HG03354 (cell line): ENCODE data around the gene KLHL22.
"Not testable (repeated sequence)": the region's sequence is repeated elsewhere in the genome, so short reads cannot be mapped to it uniquely, and the experiment has no call there.

Source experiments
- ATAC-seq: cut with Tn5 transposase; IDR thresholded peaks from one replicate; pipeline ENCODE4 v1.9.1; 2021; ENCODE audit warnings: mild to moderate bottlenecking; ENCODE audit not compliant: unreplicated experiment, poor library complexity, severe bottlenecking

The KLHL22 gene

DNA sequence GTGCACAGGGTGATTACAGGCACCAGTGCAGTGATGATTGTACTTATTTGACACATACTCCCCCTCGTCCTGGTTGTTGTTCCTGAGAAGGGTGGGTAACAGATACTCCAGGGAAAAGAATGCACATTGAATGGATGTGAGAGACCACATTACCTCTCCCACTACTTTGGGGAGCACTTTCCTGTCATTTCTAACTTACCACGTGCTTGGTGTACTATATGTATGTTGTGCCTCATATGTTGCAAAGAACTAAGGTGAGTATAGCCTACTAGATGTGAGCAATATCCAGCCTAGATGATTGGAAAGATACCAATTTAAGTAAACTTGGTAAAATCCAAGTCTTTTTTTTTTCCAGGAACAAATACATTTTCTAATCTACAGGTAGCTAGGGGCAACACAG, 43.7 kb downstream of the KLHL22 start:
- ATAC-seq: no peak

- ATAC-seq: not testable (repeated sequence)
Observed at GRCh38 chr22:20451129-20451778, 44.3 kb downstream of the KLHL22 start.

DNA sequence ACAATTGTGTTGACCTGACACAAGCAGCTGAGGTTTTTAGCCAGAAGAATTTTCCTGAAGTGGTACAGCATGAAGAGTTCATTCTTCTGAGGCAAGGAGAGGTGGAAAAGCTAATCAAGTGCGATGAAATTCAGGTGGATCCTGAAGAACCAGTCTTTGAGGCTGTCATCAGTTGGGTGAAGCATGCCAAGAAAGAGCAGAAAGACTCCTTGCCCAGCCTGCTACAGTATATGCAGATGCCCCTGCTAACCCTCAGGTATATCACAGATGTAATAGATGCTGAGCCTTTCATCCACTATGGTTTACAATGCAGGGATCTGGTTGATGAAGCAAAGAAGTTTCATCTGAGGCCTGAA, 45.1 kb downstream of the KLHL22 start:
- ATAC-seq: no peak

DNA sequence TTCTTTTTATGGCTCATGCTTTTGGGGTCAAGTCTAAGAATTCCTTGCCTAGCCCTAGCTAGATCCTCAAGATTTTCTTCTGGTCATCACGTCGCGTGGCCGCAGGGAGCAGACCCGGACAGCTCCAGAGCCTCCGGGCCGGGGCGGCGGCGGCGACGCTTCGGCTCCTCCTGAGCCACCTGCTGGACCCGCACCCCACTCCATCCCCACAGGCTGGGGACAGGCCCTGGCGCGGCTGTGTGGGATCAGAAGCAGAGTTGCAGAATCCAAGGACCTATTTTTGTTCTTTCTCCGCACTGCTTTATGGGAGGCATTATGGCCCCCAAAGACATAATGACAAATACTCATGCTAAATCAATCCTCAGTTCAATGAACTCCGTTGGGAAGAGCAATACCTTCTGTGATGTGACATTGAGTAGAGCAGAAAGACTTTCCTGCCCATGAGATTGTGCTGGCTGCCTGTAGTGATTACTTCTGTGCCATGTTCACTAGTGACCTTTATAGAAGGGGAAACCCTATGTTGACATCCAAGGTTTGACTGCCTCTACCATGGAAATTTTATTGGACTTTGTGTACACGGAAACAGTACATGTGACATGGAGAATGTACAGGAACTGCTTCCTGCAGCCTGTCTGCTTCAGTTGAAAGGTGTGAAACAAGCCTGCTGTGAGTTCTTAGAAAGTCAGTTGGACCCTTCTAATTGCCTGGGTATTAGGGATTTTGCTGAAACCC, 45.6 kb downstream of the KLHL22 start:
- ATAC-seq: no peak

DNA sequence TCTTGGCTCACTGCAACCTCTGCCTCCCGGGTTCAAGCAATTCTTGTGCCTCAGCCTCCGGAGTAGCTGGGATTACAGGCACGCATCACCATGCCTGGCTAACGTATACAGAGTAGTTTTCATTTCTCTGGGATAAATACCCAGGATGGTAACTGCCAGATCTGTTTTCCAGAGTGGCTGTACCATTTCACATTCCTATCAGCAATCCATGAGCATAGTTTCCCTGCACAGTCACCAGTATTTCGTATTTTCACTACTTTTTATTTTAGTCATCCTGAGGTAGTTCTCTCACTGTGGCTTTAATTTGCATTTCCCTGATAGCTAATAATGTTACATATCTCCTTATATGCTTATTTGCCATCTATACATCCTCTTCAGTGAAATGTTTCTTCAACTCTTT, 47.0 kb downstream of the KLHL22 start:
- no peak for ATAC-seq

DNA sequence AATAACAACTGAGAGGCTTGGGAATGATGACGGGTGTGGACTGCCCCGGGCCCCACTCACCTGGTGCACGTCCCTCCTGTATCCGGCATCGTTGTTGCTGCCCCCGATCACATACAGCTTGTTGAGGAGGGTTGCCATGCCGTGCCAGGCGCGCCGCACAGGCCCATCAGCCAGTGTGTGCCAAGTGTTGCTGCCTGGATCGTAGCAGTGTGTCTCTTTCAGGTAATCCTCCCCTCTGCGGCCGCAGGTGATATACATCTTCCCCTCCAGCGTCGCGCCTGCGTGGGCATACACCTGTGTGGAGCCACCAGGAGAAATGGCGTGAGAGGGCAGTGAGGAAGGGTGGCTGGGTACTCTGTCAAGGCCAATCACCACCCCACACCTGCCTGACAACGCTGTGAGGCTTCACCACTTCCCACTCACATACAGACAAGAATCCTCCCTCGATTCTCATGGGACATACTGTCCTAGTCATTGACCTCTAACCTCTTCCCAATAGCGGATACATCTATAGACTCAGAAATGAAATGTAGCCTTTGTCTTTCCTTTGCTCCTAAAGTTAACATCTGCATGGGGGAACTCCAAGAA, 49.1 kb downstream of the KLHL22 start:
- no peak for ATAC-seq

DNA sequence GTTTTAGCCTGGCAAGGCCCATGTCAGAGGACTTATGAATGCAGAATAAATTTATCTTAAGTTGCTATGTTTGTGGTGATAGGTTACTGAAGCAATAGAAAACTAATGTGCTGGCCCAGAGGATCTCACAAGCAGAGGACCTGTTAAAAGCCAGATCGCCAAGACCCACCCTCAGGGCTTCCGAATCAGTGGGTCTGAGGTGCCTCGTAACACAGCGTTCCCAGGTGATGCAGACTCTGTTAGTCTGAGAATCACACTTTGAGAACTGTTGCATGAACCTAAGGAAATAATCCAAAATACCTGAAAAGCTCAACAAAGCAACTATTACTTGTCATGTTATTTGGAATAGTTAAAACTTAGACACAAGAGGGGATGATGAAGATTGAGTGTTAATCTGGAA, 51.3 kb downstream of the KLHL22 start:
- ATAC-seq: no peak

DNA sequence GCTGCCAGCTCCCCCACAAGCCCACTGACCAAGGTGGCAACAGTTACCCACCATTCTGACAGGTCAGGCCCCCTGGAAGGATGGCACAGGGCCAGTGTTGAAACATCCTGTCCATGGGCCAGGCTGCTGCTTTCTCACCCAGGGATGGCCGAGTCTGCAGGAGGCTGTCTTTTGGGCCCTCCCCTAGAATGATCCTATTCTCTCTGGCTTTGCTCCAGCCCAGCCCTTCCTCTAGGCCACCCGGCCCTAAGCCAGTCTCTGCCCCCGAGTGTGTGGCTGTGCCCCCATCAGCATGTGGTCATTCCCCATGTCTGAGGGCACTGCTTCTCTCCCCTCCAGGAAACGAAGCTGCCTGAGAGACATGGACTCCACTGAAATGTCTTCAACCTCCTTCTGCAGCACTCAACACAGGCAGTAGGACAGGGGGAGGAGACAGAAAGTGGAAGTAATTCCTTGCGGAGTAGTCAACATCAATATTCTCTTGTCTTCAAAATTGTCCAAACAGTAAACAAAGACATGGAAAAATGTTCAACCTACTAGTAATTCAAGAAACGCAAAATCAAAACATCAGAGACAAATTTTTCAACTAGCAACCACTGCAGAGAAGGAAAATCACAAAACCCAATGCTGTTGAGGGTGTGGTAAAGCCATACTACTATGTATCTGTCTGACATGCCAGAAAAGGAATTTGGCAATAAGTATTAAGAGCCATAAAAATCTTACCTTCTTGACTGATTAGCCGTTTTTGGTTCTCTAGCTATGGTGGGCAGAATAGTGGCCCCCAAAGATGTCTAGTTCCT, 52.9 kb downstream of the KLHL22 start:
- no peak for ATAC-seq

DNA sequence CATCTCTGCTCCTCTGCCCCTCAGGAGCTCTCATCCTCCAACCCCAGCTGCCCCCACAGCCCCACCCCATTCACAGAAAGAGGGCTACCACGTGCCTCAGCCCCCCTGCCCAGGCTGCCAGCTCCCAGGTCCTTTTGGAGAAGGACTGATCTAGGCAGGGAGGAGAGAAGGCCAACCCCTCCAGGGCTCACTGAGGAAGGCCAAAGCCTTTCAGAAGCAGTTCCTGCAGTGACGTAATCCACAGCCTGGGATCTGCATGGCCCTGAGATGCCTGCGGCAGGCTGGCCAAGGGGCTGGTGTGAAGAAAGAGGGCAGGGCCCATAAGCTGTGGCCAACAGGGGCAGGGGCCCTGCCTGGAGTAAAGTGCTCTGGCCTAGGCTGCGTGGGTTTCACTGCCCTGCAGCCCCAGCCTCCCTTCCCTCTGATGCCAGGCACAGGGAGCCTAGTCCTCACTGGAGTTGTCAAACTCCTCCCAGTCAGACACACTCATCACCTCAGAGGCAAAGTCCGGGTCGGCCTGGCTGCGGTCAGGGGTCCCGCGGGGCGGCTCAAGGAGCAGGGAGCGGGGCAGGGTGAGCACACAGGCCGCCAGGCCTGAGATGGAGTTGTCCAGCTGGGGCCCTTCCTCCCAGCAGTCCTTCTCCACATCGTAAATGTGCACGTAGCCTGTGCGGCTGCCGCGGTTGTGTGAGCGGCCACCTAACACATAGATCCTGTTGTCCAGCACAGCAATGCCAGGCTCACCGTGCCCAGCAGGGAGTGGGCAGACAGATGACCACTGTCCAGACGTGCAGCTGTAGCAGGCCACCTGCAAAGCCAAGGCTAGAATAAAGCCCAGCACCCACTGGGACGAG, 53.7 kb downstream of the KLHL22 start:
- no peak for ATAC-seq

DNA sequence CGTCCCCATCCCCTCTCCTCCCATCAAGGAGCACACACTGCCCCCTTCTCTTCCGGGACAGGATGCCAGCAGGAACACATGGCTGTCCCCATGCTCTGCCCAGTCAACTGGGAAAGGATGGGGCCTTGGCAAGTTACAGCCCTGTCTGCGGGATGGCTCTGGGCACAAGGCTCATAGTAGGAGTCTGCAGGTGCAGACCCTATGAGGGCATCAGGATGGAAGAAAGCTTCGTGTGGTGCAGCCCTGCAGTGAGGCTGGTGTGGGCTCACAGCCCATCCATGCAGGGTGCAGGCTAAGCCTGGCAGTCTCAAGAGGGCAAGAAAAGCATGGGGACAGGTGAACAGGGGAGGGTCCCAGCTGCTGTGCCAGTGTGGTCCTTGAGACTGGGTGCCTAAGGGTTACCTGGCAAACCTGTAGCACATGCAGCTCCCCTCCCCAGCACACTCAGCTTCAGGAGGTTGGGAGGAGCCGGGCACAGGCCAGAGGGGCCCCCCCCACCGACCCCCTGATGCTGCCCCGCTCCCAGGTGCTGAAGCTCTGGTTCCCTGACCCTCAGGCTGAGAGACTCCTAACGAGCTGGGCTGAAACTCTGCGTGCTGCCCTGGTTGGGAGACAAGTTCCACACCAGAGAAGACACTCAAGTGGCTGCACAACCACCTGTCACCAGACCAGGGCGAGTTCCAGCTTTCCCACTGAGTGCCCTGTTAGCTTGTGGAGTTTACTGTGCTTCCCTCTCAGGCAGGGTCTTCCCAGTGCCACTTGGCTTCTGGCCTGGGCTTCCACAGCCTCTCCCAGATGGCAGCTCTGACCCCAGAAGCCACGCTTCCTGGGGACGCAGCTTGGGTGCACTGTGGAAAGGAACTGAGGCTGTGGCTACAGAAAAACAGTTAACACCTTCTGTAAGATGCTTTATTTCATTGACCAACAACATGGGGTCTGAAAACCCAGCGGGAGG, 54.7 kb downstream of the KLHL22 start:
- ATAC-seq: no peak

DNA sequence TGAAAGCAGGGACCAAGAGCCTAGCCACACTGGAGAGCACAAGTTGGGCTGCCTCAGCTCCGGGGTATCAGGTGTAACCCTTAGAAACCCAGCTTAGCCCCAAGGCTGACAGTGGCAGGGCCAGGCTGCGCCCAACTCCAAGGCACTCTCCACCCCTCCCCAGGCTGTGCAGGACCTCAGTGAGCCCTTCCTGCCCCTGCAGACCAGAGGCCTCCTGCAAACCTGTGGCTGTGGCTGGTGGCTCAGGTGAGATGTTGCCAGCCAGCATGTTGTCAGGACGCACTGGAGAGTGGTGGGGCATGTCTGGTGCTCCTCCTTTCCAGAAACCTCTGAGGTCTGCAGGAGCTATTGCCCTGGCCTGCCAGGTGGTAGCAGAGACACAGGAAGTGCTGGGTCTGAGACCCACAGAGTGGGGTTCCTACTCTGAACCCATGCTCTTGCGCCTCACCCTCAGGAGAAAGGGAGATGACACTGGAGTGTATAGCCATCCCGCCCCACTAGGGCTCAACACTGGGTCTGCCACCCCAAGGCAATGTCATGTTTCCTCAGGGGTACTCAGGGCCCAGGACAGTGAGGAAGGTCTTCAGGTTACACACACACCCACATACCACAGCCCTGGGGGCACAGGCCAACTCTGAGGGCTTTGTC, 55.5 kb downstream of the KLHL22 start:
- ATAC-seq: no peak

DNA sequence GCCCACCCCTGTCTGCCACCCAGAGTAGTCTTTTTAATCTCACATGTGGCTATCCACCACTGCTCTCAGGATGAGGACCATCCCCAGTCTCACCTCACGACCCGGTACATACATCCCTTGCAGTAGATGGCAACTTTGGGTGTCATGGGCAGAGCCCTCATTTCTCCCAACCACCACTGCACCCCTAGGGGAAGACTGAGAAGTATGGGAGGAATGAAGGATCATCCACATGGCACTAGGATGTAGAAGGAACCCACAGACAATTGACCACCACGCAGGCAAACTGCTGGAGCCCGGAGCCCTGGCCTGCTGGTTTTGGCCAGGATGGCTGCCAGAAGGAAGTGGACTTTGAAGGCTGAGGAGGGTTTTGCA, 56.1 kb downstream of the KLHL22 start:
- no peak for ATAC-seq

GRCh38 chr22:20438678-20439492, 56.7 kb downstream of the KLHL22 start:
- no peak for ATAC-seq

DNA sequence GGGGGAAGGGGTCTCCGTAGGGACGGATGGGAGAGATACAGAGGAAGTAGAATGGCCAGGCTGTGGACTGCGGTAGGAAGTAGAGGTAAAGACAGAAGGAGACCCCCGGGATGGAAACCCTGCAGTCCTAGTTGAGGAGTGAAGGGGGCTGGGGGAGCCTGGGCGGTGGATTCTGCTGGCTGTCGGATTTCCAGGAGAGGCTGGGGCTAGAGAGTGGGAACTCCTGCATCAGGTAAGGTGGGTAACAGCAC, 57.2 kb downstream of the KLHL22 start:
- no peak for ATAC-seq

DNA sequence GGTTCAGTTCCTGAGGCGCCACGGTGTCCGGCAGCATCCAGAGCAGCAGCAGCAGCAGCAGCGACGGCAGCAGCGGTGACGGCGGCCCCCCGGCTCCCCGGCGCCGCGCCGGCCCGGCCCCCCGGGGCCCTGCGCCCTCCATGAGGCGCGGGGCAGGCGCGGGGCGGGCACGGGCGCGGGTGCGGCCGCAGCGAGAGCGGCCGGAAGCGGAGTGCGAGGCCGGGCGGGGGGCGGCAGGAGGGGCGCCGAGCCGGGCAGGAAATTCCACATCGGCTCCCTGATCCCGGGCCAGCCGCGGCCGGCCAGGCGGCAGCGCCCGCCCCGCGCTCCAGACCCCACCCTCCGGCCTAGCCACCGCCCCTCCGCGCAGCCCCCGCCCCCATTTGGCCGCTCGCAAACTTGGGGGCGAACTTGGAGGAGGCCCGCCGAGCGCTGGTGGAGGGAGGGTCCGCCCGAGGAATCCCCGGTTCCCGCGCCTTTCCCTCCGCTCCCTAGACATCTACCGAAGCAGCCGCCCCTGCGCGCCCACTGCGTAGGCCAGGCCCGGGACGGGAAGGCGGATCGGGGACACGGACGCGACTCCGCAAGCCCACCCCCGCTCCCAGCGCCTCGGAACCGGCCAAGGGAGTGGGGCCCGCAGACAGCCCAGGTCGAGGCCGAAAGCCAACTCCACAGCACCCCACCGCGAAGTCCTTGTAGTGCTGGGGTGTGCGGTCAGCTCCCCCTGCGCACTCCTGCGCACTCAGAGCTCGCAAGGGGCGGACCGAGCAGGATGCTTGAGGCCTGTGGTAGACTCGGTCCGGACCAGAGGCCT, 57.8 kb downstream of the KLHL22 start, which contains the start of gene SCARF2:
Gene SCARF2 (minus strand): TSS at position 213 of the 814 bp plus-strand sequence. CDS start 71 bp downstream, at position 142.
- no peak for ATAC-seq

DNA sequence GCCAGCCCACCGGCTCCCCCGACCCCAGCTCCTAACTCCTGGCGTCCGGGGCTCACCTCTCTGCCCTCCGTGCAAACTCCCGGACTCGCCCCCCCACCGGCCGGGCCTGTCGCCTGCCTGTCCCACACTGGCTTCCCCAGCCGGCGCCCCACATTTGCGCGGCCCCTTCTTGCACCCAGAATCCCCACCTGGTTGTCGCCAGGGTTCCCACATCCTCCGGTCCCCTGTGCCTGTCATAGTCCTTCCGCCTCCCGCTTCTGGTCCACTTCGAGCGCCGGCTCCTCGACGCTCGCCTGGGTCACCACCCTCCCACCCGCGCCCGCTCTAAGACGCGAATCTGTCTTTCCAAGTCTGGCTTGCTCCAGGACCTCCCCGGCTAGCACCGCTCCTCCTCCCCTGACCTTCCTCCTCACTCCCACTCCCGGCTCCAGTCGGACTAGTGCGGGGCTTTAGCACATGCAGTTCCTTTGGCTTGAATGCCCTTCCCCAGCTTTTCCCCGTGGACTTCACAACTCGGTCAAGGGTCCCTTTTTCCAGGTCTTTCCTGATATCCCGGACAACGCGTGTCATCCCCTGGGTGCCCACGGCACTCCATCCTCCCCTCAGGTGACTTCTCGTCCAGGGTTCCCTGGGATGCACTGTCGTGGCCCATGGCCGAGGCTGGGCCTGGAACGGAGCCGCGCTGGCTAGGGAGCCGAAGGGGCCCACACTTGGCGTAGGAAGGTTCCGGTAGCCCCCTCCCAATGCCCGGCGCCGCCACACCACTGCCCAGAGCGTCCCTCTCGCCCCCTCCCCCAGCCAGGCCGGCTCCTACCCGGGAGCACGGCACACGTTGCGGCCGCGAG, 58.6 kb downstream of the KLHL22 start:
- ATAC-seq: no peak
